GM19023 (cell line): ENCODE measurements around the gene NKPD1.

Source experiments
- ATAC-seq: cut with Tn5 transposase; IDR thresholded peaks from one replicate; pipeline ENCODE4 v1.9.1; 2021; ENCODE audit warnings: mild to moderate bottlenecking, moderate library complexity; ENCODE audit not compliant: unreplicated experiment

The NKPD1 gene

DNA sequence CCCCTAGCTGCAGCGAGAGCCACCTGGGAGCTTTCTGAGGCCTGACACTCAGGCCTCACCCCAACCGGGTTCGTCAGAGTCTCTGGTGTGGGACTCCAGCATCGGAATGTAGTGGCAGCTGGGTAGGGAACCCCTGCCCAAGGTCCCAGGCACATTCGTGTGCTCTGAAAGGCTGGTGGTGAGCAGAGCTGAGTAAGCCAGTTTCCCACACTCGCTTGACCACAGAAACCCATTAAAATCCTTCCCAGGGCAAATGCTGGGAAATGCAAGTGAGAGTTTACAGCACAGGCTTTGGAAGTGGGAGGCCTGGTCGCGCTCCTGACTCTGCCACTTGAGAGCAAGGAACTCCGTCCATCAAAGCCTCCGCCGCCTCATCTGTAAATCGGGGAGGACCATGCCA is 13.0 kb upstream of the NKPD1 start:
- ATAC-seq = no peak

DNA sequence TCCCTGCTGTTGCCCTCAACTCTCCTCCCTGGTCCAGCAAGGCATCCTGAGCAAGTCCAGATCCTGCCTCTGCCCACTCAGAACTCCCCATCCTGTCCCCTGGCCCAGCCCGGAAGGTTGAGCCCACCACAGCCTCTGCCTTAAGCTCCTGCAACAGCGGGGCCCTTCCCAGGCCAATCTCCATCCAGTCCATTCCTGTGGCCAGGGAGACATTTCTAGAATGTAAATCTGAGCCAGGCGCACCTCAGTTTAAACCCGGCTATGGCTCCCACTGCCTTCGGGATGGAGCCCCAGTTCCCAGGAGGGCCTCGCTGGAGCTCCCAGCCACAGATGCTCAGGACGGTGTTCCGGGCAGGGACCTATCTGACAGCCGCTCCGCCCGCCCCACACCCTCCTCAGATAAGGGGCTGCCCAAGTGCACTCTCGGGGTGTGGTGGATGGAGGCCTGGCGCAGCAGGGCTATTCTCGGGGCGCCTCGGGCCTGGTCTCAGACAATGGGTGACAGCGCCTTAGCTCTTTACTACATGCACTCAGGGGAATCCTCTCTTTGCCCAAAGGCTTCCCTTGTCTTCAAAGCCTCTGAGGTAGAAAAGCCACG is 11.9 kb upstream of the NKPD1 start:
- ATAC-seq = no peak

DNA sequence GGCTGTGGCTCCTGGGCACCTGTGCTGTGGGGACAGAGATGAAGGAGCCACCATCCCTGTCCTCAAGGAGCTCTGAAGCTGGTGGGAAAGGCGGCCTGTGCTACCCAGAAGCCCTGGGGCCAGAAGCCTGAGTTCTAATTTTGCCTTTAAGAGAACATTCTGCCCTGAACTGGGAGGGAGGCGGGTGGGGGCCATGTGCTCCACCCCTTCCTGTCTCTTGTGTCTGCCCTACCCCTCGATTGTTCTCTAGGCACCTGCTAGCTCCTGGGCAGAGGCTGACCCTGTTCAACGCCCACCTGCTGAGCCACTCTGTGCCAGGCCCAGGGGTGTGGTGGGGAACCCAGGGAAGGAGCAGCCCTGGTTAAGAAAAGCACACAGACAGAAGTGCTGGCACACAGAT is 11.4 kb upstream of the NKPD1 start:
- ATAC-seq = no peak

DNA sequence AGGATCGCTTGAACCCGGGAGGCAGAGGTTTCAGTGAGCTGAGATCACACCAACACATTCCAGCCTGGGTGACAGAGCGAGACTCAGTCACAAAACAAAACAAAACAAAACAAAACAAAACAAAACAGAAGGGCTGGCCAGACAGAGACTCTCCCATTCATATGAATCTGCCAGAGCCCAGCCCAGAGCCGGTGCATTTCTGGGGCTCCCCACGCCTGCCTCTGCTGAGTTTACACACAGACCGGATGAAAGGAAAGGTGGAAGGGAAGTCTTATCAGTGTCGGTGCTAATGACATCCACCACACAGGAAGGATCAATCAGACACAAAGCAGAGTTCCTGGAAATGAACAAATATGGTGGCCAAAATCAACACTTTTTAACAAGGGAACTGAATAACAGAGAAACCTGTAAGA is 10.4 kb upstream of the NKPD1 start:
- no peak for ATAC-seq

DNA sequence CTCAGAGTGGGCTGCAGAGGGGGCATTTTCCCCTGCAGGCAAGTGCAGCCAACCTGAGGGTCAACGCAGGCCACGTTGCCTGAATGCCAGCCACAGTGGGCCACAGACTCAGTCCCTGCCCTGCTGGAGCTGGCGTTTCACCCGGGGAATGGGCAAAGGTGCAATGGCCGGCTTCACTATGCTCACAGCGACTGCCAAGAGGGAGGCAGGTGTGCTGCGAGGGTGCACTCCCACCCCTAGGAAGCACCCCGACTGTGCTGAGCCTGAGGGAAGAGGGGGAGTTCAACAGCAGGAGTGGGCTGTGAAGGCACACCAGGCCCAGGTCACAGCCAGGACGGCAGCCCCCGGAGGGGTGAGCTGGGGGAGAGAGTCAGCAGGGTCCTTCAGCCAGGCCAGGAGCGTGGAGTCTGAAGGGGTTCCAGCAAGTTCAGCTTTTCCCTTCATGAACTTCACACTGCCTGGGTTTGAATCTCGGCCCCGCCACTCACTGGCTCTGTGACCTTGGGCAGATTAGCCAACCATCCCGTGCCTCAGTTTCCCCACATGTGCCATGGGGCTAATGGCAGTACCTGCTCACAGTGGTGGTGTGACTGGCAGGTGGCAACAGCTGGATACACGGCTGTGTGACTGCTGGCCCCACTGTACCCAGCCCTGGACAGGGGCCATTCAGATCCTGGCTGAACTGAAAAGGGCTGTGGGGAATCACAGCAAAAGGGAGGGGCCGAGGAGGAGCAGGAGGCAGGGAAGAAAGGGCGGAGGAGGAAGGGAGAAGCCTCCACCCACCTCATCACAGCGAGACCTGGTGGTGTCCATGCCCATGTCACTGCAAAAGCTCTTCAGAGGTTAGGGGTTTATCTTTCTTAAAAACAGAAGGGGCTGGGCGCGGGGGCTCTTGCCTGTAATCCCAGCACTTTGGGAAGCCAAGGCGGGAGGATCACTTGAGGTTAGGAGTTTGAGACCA is 9.6 kb upstream of the NKPD1 start:
- ATAC-seq = no peak

DNA sequence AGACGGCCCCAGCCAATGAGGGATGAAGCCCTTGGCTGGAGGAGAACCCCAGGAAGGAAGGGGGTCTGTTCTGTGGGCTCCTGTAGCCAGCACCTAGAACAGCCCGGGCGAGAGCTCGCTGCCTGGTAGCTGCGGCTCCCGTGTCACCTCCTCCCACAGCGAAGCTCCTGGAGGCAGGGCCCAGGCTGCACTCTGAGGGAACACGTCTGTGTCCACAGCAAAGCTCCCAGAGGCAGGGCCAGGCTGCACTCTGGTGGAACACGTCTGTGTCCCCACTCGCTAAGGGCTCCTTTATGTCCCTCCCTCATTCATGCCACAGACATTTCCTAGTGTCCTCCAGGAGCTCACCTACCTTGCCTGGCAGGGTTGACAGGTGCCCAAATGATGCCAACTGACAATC is 8.8 kb upstream of the NKPD1 start:
- no peak for ATAC-seq

DNA sequence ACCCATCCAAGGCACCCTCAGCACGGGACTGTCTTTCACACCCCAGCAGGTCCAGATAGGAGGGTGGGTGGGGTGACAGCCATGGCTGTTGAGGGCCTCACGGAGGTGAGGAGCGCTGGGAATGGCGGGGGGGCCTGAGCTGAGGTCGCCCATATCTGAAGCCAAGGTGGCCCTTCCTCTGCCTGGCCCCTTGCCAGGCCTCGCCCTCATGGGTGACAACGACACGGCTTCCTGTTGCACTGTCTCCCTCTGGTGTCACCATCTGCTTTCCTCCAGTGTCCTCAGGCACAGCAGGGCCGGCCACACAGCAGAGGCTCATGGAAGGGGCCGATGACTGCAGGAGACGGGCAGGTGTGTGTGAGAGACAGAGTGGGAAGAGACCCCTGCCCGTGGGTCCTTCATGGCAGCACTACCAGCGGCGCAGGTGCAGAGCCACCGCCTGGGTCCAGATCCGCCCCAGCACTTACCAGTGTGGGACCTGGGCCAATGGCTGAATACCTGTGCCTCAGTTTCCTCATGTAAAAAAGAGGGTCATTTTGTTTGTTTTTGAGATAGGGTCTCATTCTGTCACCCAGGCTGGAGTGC is 8.1 kb upstream of the NKPD1 start:
- ATAC-seq = no peak

DNA sequence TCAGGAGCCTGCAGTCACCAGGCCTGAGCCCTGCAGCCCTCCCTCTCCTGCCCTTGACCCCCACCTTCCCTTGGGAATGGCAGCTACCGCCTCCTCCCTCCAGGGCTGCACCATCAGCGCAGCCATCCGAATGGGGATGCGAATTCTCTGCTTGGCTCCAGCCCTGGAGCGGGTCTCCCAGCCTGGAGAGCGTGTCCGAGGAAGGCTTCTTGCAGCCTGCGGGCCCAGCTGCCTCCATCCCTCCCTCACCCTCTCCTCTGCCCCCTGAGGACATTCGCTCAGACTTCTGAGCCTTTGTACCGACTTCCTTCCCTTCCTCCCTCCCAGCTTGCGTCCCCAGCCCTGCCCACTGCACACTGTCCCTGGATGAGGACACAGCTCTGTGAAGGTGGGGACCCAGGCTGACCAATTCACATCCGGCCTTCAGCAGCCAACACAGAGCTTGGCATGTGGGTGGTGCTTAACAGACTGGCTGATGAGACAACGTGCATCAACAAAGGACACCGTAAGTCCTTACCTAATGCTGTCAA is 6.0 kb upstream of the NKPD1 start:
- ATAC-seq = no peak

DNA sequence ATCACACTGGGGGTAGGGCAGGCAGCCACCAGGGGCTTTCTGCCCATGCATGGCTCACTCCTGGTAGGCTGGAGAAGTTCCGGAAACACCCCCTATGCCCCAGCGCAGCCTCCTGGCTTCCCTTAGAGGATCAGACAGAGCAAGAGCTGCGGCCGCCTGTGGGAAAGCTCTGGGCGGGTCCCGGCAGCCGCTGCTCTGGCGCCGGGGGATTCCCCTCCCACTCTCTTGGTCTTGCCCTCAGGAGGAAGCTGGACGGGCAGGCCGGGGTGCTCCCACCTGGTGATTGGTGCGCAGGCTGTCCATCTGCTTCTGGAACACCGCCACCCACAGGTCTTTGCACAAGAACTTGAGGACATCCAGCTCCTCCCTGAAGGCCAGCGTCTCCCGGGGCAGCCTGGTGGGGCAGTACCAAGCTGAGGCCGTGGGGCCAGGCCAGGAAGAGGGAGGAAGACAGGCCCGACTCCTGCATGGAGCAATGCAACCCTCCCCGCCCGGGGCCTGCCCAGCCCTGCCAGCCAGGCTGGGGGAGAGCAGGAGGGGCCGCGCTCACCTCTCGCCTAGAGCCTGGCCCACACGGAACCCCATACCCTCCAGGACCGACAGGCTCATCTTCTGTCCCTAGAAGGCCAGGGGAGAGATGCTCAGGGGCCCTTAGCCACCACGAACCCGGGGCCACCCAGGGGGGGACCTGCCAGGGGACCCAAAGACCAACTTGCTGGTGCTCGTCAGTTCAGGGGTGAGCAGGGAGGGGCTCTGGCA is 4.0 kb upstream of the NKPD1 start:
- peak; percentile 69 for ATAC-seq

DNA sequence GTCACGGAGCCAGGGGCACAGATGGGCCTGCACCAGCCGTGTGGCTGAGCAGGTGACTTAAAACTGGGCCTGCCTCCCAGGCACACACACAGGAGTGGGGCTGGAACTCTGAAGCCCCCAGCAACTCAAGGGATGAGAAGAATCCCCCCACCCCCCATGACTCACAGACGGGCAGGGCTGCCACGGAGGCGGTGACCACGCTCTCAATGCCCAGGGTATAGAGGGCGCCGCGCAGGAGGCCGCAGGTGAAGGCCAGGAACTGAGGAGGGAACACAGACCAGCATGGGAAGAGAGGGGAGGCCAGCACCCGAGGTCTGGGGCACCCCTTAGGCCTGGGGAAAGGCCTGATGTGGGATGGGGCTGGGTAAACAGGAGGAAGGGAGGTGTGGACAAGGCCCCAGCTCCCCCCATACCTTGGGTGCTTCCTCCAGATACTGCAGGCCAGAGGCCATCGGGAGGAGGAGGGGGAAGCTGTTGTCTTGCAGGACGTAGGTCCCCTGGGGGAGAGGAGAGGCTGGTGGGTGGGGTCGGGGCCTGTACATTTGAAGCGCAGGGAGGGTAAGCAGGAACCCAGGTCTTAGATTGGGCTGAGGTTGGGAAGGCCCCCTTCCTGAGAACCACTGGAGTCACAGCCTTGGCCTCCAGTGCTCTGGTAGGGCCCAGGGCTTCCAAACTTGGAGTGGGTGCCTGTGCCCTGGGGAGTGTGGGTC is 3.1 kb upstream of the NKPD1 start:
- no peak for ATAC-seq

DNA sequence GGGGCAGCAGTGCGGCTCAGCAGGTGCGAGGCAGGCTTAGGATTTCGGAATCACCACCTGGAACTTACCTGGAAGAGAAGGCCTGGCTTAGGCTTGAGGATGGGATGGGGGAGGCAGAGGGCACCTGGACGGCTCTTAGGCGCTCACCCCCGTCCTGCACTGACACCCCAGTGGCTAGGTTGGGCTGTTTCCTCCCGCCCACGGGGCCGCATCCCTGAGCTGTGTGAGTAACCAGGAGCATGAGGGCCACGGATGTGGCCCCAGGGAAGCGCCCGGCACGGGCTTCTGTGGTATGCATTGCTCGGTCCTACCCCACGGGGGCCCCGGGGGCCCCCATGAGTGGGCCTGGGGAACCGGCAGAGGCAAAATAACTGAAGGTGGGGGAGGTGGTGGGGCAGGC is 2.4 kb upstream of the NKPD1 start:
- ATAC-seq = no peak

DNA sequence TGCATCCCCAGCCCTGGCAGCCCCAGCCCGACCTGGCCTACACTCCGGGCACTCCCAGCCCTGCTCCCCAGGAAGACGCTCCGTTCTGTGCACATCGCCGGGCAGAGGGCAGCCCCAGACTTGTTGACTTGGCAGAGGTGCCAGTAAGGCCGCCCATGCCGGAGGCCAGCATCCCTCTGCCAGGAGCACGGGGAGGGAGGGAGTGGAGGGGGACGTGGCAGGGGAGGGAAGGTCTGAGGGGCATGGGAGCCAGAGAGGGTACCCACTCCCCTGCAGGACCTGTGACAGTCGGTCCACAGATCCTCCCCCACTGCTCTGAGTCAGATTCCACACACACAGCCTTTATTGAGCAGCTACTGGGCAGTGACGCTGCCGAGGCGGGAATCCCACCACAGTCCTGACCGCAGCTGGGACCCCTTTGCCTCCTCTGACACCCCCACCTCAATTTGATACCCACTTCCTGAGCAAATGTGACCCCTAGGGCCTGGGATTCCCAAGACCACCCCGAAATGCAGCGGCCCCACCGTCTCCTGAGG is 1.9 kb upstream of the NKPD1 start:
- no peak for ATAC-seq

DNA sequence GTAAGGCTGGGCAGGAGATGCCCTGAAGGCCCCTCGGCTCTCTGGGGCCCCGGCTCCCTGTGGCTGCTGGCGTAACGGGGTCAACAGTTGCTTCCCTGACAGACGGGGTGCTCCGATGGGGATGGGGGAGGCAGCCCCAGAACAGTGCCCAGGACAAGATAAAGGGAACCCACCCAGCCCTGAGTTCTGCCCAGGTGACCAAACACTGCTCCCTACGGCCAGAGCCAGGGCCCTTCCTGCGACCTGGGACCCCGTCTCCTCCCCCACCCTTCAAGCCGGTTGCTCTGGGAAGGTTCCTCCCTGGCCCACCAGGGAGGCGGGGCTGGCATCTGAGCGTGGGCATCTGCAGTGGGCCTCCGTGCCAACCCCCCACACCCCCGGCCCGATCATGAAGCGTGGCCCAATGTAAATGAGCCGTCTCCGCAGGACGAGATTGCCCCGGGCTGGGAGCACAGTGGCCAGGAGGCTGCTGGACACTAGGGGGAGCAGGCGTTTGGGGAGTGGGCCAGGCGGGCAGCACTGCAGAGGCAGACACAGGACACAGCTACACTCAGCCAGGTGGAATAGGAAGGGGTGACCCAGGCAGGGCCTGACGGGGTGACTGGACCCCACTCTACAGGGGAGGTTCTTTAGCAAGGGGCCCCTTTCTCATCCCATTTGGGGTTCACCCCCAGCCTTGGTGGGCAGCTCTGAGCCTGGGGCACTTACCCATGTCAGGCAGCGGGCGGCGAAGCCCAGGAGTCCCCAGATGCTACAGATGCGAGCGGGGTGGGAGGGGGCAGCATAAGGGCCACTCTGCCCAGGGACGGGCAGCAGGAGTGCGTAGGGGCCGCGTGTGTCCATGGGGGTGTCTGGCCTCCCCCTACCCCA is 1.2 kb upstream of the NKPD1 start:
- no peak for ATAC-seq

DNA sequence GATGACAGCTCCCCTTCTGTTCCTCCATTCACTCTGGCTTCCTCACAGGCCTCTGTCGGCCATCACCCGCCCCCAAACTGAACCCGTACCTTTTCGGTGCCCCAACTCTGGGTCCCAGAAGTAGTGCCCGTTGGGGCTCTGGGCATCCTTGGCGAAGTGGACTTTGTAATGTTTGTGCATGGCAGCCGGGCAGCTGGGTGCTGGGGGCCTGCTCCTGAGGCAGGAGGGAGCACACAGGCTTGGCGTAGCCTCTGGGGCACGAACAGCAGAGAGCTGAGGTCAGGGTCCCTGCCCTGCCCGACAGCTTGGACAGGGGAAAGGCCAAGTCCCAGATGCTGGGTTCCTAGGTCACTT is 834 bp downstream of the NKPD1 start:
- no peak for ATAC-seq

DNA sequence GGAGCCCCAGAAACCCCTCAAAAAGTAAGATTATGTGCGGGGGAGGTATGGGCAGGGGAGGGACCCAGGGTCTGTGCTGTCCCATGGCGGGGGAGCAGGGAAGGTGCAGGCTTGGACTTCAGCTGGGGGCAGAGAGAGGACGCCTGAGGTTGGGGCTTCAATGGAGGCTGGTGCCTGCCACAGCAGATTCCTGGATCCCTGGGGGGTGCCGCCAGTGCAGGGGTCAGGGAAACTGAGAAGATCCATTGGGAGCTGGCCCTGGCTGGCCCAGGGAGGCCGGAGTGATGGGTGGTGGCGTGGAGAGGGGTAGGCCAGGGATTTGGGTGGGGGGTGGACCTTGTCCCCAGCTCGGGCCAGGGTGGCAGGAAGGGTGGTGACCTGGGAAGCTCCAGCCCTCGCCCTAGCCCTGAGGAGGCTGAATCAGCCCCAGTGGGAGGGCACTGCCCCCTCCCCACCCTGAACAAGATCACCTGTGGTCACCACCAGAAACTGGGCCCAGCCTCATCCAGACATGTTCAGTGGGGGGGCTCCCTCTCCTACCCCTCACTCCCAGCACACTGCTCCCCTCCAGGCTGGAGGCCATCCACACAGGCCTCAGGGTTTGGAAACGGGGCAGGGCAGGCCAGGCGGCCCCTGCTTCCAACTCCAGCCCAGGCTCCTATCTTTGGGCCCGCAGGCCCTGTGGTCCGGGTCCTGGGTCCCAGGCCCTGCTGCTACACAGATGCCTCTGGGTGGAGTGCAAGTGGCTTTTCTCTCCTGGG is 1.4 kb downstream of the NKPD1 start:
- ATAC-seq = no peak

DNA sequence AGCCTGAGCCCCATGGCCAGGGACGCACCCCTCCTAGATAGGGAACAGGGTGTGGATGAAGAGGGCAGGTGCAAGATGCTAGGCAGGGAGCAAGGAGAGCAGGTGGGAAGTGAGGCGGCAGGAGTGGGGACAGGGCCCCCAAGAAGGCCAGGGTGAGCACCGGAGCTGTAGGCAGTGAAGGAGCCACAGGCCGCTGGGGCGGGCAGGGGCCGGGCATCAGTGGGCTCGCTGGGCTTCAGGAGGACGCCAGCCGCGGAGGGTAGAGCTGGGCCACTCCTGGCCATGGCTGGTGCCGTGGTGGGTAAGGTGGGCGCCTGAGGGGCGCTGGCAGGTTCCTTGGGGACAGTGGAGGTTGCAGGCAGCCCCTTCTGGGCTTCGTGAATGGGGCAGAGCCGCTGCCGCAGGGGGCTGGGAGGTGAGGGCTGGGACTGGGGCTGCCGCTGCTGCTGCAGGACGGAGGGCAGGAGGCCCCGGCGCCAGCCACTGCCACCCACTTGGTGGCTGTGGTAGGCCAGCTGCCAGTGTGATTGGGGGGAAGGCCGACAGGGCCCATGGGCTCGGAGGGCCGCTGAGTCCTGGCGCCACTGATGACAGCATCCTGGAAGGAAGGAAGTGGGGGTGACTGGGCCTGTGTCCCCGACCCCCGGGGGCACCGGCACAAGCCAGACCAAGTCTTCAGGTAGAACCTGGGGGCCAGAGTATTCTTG is 2.1 kb downstream of the NKPD1 start:
- no peak for ATAC-seq

DNA sequence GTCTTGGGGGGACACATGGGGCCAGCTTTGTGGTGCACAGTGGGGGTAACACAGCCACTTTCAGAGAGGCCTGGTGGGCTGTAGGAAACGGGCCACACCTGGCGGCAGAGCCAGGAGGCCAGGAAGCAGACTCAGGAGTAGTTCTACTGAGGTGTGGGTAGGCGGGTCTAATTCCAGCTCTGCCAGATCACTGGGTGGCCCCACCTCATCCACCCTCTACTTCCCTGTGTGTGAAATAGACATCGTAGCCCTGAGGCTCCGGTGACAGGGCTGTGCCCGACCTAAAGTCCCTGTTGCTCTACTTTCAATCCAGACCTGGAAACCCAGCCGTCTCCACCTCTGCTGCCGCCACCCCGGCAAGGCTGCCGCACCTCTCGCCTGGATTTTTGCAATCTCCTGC is 4.0 kb downstream of the NKPD1 start:
- ATAC-seq = no peak

DNA sequence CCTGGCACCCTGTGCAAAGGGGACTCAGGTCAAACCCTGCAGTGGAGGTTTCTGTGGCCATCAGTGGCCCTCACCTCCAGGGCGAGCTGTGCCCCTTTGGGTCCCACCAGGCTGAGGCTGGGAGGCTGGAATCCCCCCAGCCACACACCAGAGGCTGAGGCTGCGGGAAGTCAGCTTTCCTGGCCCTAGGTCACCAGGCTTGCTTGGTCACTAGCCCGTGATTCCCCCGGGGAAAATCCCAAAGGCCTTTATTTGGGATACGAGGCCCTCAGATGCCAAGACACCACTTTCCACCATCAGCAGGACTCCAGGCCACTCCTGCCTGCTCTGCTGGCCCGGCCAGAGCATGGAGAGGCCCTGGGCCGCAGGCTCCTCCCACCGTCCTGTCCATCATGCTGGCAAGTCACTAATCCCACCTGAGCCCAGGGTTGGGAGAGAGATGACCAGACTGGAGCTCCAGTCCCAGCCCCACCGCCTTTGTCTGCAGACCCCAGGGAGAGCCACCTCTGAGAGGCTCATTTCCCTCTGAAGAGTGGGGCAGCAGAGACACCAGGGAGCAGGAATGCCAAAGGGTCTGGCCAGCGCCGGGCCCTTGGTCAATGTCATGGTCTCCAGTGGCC is 4.7 kb downstream of the NKPD1 start:
- no peak for ATAC-seq
